Measurements from ENCODE around the gene CELF5.
A peak's percentile ranks its signal among the peaks of the same experiment; 100 is the strongest.

The CELF5 gene

DNA sequence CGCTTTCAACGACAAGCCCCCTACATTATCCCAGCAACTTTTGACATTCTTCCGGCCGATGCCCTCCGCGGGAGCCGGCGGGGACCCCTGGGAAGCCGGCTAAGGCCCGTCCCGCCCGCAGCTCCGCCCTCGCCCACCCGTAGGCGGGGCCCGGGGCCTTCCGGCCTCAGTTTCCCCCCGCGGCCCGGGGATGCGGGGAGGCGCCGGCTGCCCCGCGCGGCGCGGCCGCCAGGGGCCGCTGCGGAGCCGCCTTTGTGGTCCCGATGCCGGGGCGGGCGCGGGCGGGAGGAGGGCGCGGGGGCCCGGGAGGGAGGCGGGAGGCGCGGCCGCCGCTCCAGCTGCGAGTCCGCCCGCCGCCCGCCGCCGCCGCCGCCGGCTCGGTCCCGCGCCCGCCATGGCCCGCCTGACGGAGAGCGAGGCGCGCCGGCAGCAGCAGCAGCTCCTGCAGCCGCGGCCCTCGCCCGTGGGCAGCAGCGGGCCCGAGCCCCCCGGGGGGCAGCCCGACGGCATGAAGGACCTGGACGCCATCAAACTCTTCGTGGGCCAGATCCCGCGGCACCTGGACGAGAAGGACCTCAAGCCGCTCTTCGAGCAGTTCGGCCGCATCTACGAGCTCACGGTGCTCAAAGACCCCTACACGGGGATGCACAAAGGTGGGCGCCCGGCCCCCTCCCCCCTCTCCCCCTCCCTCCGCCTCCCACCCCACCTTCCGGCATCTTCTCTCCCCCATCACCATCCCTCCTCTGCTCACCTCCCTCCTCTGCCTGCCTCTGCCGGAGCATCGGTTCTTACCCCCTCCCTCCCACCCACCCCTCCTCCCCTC lies at the start of gene CELF5:
CELF5 (plus strand) TSS at position 316 of the 823 bp plus-strand sequence; CDS start at position 395, 79 bp downstream.
- peak; percentile 72 for DNase-seq

DNA sequence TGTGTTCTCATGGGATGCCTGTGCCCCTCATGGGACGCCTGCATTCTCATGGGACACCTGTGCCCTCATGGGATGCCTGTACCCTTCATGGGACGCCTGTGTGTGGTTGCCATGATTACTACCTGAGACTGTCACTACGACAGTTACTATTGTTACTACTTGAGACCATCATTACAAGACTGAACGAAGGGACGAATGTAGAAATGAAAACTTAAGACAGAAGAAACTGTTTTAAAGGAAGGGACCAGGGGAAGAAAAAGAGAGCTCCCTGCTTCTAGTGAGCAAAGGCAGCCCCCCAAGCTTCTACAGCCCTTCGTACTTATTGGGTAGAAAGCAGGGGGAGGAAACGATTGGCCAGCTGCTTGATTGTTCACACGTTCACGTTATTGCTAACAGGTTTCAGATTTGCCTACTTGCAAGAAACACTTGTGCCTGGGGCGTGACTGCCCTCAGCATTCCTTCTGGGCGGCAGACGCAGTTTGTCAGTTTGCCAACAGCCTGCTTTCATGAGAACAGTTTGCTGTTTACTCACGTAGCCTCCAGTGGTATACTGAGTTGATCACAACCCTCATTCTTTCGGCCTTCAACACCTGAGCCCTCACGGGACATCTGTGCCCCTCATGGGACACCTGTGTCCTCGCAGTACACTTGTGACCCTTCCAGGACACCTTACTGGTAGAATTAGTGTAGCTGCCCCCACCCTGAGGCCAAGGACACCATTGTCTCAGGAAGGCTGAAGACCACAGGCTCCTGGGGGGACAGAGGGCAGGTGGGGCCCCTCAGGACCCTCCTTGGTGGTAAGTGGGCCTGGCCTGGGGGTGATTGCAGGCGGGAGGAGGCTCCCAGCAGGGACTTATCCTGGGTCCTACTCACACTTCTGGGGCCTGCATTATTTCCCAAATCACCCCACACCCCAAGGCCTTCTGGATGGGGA lies 48.4 kb upstream of the CELF5 start:
- DNase-seq: no peak

DNA sequence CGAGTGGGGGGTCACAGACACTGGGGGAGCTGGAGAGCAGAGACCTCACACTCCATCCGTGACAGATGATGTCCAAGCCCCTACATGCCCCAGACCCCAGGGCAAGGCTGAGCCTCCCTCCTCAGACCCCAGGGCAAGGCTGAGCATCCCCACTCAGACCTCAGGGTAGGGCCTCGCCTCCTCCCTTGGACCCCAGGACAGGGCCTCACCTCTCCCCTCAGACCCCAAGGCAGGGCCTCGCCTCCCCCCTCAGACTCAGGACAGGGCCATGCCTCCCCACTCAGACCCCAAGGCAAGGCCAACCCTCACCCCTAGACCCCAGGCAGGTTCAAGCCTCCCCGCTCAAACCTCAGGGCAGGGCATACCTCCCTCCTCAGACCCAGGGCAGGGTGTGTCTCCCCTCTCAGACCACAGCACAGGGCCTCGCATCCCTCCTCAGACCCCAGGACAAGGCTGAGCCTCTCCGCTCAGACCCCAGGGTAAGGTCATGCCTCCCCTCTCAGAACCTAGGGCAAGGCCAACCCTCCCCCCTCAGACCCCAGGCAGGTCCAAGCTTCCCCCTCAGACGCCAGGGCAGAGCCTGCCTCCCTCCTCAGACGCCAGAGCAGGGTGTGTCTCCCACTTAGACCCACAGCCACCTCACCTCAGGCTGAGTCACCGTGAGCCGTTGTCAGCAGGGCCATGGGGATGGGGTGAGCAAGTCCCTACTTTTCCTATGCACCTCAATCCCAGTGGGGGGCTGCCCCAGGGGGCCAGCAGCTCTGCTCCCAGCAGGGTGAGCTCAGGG lies 47.6 kb upstream of the CELF5 start:
- DNase-seq: peak; percentile 83

DNA sequence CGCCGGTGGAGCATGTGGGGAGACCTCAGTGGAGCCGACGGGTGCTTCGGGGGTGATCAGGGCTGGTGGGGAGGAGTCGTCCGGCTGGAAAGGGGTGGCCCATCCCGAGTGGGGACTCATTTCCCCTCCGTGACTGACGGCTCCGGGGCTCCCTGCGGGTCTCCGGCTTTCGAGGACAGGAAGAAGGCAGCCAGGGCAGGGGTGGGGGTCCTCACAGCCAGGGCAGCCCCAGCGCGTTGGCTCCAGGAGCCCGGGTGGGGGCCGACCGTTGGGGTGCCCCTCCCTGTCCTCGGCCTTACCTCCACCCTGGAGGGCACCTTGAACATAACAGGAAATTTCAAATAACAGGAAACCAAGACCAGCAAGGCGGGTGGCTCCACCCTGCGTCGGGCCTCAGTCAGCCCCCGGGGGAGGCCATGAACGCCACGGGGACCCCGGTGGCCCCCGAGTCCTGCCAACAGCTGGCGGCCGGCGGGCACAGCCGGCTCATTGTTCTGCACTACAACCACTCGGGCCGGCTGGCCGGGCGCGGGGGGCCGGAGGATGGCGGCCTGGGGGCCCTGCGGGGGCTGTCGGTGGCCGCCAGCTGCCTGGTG lies 46.0 kb upstream of the CELF5 start, which contains the start of gene S1PR4:
S1PR4 (plus strand) TSS at position 393 of the 596 bp plus-strand sequence; CDS start at position 417, 24 bp downstream.
- DNase-seq: peak; percentile 75

DNA sequence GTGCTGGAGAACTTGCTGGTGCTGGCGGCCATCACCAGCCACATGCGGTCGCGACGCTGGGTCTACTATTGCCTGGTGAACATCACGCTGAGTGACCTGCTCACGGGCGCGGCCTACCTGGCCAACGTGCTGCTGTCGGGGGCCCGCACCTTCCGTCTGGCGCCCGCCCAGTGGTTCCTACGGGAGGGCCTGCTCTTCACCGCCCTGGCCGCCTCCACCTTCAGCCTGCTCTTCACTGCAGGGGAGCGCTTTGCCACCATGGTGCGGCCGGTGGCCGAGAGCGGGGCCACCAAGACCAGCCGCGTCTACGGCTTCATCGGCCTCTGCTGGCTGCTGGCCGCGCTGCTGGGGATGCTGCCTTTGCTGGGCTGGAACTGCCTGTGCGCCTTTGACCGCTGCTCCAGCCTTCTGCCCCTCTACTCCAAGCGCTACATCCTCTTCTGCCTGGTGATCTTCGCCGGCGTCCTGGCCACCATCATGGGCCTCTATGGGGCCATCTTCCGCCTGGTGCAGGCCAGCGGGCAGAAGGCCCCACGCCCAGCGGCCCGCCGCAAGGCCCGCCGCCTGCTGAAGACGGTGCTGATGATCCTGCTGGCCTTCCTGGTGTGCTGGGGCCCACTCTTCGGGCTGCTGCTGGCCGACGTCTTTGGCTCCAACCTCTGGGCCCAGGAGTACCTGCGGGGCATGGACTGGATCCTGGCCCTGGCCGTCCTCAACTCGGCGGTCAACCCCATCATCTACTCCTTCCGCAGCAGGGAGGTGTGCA lies 45.3 kb upstream of the CELF5 start:
- peak; percentile 59 for DNase-seq

DNA sequence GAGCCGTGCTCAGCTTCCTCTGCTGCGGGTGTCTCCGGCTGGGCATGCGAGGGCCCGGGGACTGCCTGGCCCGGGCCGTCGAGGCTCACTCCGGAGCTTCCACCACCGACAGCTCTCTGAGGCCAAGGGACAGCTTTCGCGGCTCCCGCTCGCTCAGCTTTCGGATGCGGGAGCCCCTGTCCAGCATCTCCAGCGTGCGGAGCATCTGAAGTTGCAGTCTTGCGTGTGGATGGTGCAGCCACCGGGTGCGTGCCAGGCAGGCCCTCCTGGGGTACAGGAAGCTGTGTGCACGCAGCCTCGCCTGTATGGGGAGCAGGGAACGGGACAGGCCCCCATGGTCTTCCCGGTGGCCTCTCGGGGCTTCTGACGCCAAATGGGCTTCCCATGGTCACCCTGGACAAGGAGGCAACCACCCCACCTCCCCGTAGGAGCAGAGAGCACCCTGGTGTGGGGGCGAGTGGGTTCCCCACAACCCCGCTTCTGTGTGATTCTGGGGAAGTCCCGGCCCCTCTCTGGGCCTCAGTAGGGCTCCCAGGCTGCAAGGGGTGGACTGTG lies 44.6 kb upstream of the CELF5 start:
- peak; percentile 69 for DNase-seq

DNA sequence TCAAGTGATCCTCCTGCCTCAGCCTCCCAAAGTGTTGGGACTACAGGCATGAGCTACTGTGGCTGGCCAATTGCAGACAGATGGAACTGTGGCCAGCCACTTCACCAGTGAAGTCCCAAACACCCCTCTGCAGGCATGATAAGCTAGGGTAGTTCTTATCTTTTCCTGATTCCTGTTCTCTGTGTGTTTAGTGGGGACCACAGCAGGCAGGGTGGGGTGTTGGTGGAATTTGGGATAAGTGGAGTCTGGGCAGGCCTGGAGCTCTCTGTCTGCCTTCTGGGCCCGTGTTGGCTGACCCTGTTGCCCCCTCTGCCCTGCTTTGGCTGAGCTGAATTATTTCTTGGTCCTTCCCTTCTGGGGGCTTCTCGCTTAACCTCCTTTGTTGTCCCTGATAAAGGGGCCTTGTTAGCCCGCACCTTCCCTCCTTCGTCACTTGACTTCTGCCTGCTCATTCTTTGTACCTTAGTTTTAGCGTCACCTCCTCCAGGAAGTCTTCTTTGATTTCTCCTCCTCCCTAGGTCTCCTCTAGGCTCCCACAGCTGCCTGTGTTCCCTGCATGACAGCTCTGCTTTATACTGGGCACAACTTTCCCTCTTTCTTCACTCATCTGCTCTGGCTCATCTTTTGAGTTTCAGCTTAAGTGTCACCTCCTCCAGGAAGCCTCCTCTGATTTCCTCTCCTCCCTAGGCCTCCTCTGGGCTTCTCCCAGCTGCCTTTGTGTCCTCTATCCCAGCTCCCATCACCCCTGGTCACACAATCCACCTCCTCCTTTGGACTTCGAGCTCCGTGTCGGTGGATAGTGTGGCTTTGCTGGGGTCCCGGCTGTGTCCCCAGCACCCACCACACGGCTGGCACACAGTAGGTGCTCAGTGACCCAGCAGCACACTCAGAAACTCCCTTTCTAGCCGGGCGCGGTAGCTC lies 40.5 kb upstream of the CELF5 start:
- DNase-seq: no peak

DNA sequence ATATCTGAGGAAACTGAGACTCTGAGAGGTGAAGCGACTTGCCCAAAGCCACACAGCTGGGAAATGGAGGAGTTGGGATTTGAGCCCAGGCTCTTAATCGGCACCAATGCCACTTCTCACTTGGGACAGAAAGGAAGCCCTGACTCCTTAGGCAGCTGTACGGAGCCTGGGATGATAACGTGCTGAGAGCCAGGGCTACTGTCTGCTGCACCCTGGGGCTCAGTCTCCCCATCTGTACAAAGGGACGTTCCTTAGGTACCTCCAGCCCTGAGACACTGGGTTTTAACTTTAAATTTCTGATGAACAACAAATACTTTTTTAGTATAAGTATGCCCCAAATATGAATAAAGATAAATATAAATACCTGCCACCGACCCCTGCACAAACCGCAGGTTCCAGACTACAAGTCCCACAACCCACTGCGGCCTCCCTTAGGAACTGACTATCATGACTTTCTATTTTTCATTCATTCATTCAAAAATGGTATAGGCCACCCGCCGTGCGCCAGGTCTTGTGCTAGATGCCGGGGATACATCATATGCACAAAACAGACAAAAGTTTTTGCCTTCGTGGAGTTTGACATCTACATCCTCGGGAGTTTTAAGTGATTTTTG lies 39.5 kb upstream of the CELF5 start:
- DNase-seq: peak; percentile 80

DNA sequence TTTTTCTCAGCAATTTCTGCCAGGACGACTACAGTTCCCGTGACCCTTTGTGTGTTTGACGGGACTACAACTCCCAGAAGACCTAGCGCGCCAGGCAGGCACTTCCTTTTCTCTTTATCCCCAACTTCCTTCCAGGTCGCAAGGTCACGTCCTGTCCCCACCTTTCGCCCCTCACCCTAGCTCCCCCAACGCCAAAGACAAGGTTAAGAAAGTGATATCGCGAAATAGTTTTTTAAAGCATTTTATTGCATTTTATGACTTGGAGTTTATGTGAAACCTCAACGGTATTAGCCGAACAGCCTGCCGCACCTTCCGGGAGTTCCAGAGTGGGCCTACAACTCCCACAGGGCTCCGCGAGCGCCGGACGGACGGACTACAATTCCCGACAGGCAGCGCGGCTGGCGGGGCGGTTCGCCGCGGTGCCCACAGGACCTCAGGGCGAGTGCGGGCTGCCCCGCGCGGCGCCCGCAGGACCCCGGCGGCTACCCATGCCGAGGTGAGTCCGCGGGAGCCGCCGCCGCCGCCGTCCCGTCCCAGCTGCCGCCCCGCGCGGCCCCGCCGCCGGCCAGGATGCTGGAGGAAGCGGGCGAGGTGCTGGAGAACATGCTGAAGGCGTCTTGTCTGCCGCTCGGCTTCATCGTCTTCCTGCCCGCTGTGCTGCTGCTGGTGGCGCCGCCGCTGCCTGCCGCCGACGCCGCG lies 38.9 kb upstream of the CELF5 start, which contains the start of gene NCLN:
NCLN (plus strand) TSS at position 470 of the 699 bp plus-strand sequence; CDS start at position 571, 101 bp downstream.
- DNase-seq: peak; percentile 95

DNA sequence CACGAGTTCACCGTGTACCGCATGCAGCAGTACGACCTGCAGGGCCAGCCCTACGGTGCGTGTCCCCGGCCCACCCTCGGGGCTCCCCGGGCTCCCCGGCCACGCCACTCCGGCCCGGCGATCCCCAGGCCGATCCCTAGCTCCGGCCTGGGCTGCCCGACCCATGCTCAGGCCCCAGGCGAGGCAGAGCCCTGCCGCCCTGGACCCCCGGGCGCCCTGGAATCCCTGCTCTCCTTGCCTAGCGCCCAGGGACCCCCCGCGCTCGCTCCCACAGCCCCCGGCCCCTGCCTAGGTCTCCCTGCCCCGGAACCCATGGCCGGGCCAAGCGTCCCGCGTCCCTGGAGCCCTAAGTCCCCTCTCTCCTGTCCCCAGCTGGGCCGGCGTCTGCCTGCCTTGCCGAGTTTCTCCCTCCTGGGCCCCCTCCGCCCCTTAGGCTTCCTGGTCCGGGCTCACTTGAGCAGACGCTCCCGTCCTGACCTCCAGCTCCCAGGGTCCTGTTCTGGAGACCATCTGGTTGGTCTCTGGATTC lies 38.2 kb upstream of the CELF5 start:
- no peak for DNase-seq

DNA sequence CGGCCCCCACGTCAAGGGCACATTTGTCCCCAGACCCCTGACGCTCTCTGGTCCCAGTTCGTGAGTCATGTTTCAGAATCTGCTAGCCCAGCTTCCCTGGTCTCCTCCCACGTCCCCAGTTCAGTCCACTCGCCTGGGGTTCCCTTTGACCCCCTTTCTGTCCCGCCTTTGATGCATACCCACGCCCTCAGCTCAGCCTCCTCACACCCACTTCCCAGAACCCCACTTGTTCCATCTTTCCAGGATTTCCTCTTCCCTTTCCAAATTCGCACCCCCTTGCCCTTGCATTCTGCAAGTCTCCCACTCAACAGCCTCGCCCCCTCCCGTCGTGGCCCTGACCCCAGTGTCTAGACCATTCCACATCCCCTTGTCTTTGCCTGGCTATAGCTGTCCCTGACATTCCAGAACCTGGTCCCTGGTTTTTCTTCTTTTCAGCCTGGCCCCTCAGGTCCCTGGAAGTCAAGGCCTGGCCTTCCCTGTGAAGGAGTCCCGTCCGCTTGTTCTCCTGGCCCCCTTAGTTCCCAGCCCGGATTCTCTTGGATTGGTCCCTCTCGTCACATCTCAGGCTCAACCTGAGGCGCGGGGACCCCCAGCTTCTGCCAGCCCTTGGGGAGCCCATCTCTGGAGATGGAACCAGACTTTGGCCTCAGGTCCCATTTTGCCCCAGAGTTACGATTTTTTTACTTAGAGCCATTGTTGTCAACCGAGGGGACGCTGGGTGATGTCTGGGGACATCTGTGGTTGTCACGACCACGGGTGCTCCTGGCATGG lies 37.4 kb upstream of the CELF5 start:
- no peak for DNase-seq

DNA sequence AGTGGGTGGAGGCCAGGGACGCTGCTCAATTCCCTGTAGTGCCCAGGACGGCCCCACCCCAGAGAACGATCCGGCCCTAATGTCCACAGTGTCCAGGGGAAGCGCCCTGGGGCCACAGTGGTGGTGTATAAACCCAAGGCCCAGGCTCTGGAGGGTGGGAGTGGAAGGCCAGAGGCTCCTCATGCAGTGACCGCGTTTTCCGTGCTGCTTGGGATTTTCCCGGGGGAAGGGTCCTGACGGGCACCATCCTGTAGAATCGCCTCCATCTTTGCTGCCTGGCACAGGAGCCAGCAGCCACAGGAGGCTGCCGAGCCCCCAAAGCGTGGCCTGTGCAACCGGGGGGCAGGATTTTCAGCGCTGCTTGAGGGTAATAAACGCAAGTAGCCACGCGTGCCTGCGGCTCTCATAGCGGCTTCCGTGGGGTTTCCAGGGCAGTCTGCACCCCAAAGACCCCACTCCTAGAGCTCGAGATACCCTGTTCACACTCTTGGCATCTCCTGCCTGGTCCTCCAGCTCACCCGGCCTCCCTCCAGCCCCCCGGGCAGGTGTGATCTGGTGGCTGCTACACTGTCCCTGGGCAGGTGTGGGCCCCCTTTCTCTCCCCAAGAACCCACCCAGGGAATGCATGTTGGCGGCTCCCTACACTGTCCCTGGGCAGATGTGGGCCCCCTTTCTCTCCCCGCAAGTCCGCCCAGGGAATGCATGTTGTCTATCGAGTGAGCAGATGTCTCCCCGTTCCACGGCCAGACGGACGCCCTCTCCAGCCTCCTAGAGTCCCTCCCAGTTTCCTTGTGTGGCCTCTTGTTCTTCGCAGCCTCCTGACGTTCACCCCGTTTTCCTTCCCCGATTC lies 36.6 kb upstream of the CELF5 start:
- DNase-seq: no peak

DNA sequence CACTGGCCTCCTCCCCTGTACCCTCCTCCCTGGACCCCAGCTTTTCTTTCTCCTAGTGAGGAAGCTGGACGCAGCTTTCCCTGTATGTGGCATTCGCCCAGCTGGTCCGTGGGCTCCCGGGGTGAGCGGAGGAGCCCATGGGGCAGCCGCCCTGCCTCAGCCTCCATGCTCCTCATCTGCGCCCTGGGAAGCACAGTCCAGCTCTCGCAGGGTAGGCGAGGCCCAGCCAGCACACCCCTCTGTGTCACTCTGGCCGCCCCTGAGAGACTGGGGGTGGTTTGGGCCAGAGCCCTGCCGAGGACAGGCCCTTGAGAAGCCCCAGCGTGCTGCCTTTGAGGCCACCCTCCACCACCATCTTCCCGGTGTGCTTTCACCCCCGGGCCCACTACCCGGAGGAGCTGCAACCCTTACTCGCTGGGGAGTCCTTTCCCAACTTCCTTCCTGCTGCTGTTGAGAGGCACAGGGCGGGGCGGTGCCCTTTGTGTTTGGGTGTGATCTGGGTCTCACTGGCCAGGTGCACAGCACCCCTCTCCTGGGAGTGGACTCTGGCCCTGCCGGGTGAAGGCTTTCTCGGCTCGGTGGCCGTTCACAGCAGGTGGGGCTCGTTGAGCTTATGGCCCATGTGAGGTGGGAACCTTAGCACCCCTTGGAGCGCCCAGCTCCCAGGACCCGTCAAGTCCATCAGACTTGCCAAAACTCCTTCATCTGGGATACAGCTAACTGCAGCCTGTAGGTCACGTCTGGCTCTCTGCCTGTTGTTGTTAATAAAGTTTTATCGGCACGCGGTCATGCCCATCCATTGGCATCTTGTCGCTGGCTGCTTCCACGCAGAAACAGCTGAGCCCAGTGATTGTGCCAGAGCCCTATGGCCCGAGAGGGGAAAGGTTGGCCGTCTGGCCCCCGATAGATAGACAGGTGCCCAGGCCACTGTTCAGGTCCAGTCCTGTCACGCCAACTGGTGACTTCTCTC lies 35.5 kb upstream of the CELF5 start:
- DNase-seq: no peak

DNA sequence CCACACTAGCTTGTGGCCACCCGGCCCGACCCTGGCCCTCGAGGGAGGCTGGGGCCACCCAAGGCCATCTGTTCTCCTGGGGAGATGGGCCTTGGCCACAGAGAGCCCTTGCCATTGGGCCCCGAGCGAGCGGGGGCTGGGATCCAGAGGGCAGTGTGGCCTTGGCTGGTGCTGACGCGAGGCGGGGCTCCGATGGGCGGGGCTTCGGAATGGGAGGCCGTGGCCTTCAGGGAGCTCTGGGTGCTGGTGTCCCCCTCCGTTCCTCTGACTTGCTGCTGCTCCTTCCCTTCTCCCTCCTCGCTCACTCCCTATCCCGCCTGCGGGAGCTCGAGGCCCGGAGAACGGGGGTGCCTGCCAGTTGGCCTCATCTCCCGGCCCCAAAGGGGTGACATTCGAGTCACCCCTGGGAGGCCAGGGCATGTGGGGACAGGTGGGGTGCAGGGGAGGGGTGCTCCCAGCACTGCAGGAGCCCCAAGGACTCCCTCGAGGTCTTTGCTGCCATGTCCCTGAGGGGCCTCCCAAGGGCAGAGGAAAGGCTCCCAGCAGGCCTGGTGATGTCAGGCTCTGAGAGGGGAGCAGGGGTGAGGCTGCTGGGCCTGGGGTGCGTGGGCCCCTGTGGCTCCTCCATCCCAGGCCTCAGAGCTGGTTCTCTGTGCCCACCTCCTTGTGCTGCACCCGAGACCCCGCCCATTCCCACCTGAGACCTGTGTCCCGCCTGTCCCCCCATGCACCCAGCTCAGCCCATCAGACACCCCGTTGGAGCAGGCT lies 34.6 kb upstream of the CELF5 start:
- no peak for DNase-seq

DNA sequence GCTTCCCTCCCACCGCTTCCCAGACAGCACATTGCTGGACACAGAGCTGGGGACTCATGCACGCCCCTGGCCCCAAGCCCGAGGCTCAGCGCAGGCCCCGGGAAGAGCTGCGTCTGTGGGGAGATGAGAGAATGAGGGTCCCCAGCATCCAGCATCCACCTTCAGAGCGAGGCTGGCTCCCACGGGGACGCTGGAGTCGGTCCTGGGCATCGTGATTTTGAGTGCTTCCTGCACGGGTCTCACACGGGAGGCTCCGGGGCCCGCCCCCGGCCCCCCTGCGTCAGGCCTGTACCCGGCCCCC lies 34.0 kb upstream of the CELF5 start:
- DNase-seq: no peak

Data from stimulated activated CD4-positive, alpha-beta T cell treated with anti-CD3 and anti-CD28 coated beads, Interleukin-15, amount 100 ng/mL, for 24 hours (primary cell).